NCI-H1694 (cell line): ENCODE measurements around the gene APBB2.
"Not testable (repeated sequence)": the region's sequence is repeated elsewhere in the genome, so short reads cannot be mapped to it uniquely, and the experiment has no call there.

ENCODE experiments used
- DNase-seq: peaks from one replicate; lab custom pipeline; 2025; lab: John Stamatoyannopoulos, UW

APBB2 gene

DNA sequence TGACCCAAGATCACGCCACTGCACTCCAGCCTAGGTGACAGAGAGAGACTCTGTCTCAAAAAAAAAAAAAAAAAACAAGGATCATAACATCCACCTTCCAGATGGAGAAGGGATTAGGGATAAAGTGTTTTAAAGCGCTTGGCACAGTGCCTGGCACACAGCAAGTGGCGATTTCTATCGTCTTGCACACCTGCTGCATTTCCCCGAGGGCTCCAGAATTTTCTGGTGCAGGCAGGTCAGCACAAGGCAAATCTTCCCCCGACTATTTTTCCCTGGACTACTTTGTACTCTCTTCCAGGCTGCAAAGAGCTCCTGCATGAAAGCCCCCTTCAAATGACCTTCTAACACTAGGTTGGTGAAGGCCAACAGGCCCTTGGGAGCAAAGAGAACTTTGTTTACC is 57.3 kb downstream of the APBB2 start:
- no peak for DNase-seq

DNA sequence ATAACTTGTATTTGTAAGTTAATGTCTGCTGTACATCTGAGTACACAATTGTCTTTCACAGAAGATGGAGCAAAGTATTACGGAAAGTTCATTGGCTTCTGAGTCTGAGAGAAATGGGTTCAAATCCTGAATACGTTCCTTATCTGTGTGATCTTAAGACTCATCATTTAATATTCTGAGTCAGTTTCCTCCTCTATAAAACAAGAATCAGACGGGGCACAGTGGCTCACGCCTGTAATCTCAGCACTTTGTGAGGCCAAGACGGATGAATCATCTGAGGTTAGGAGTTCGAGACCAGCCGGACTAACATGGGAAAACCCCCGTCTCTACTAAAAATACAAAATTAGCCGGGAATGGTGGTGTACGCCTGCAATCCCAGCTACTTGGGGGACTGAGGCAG is 57.8 kb downstream of the APBB2 start:
- DNase-seq = no peak

DNA sequence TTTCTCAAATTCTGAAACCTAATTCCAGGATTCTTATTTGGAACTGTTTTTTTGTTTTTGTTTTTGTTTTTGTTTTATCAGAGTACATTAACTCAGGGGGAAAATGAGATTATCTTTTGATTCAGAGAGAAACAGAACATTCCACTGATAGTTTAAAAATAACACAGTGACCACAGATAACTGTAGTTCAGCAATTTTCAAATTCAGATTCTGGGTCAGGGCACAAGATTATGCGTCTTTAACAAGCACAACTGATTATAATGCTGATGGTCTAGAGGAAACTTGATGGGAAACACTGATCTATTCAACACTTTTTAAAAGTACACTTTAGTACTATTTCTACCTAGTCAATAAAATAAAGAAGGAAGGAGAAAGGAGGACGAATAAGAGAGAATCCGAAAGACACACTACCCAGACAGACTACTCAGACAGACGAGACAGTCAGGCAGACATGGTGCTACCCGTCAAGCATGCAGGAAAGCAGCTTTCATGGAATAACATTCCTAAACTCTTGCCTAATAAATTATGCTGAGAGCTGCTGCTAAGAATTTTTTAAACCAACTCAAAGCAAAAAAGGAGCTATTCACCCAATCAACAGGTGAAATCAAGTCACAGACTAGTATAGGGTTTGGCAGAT is 59.0 kb downstream of the APBB2 start:
- no peak for DNase-seq

DNA sequence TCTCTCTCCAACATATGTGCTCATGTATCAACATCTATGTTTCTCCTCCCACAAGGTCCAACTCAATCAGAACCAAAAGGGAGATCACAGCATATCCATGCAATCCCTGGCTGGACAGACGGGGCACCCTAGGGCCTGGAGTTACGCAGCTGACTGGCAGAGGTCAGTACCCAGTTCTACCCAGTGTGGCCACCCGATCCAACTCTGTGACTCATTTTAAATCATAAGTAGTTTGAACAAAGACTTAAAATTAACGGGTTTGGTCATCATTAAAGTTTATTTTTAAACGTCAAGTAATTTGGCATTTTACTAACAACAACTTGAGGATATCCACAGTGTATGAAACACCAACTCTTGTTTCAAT is 59.5 kb downstream of the APBB2 start:
- no peak for DNase-seq

DNA sequence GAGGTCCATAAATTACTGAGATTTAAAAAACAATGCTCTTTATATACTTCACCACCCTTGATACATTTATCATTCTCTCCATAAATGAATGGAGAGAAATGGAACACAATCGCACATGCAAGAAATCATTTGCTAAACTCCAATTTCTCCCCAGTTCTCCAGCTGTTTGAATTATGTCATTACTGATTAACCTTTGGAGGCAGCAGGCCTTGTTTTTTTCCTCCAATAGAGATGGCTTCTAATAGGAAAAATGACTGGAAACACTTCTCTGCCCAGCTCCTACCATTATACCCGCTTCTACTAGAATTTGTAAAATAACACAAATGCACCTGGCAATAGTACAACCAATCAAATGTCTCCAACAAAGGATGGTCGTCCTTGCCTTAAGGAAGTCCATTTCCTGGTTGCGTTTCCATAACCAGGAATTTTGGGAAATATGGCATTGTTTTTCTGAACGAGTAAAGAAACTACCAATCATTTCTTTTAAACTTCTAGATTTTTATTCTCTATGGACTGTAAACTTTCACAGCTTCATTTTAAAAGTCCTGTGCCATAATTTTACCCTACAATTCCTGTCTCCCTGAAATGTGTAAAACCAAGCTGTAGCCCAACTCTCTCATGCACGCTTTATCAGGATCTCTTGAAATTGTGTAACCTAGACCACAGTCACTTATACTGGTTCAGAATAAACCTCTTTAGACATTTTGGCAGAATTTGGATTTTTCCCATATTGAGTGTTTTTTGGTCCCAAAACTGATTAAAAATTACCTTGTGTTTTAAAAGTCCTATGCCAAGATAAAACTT is 60.1 kb downstream of the APBB2 start:
- no peak for DNase-seq

DNA sequence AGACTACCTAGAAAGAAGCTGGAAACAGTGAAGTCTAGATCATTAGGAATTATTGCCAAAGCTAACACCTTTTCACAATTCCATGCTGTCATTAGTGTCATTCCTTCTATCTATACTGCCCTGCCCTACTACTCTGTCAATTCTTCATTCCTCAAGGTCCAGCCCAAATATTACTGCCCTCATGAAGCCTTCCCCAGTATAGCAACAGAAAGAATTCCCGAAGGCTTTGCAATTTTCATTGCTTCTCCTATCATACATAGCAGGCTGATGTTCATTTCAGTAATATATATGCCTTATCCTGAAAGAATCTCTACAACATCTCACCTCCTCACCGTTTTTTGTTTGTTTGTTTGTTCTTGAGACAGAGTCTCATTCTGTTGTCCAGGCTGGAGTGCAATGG is 63.9 kb downstream of the APBB2 start:
- no peak for DNase-seq

DNA sequence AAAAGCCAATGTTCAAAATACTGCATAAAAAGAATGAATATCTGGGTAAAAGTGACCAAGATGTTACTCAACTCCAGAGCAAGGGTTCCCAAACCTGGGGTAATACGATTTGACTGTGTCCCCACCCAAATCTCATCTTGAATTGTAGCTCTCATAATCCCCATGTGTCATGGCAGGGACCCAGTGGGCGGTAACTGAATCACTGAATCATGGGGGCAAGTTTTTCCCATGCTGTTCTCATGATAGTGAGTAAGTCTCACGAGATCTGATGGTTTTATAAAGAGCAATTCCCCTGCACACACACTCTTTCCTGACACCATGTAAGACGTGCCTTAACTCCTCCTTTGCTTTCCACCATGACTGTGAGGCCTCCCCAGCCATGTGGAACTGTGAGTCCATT is 64.8 kb downstream of the APBB2 start:
- DNase-seq = not testable (repeated sequence)

DNA sequence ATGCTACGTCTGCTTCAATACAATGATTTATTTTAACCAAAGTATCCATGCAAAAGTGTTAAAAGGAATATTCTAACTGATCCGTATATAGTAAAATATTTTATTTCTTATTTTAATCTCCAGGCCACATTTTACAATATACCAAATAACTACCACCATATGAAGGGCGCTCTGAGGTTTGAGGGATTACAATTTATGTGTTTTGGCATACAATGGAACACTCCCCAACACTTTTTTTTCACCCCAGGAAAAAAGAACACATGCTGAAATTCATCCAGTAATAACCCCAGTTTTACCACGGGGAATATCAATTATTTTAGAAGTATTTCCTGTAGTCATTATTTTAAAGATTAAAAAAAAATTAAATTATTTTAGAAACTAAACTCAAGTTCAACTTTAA is 65.4 kb downstream of the APBB2 start:
- DNase-seq = no peak

DNA sequence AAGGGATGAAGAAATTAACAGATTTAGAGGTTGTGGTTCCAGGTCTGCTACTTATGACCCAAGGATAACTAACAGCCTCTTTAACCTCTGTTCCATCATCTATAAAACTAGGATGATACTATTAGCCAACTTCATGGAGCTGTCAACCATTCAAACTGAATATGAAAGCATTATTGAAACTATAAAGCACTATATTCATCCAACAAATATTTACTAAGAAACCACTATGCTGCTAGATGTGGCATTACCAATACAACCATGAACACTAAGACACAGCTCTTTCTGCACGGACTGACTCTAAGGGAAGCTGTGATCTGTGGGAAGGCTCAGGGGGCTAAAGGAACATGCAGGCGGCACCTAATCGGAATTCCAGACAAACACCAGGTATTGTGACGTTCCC is 66.0 kb downstream of the APBB2 start:
- no peak for DNase-seq

DNA sequence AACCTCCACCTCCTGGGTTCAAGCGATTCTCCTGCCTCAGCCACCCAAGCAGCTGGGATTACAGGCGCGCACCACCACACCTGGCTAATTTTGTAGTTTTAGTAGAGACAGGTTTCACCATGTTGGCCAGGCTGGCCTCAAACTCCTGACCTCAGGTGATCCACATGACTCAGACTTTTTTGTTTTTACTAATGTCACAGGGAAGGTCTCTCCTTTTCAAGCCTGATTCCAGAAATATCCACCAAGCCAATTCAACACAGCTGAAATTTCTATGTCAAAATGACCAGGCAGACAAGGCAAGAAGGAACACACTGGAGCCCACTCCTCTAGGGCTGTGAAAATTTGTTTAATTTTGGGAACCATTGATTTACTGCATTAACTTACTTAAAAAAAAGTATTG is 66.8 kb downstream of the APBB2 start:
- not testable (repeated sequence) for DNase-seq

DNA sequence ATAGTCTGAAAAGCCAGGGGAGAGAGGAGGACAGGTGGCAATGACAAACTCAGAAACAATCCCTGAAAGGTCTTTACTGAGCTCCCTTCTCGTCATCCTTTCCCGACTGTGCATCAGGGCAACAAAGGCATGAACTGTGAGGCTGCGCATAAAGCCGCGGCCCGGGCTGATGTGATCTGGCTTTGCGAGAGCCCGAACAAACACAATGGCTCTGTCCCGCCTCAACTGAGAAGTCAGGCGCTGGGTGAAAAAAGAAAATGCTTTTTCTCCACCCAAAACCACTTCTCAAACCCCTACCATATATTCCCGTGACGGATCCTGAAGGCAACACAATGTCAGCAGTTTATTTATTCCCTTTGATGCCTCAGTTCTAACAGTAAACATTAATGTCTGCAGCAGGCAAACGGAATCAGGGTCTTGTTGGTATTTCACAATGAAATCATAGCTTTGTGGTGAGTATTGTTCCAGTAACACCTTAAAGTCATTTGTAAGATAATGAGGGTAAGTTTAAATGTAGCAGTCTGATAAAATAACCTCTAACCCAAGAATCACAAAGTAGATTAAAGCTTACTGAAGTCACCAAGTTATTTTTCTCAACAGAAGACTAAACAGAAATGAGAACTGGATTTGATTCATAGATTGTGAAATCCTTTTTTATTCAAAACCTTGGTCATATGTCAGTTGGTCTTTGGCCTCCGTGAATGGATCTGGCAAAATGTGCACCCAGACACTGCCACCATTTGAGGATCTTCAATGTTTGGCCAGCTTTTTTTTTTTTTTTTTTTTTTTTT is 67.4 kb downstream of the APBB2 start:
- DNase-seq = no peak

DNA sequence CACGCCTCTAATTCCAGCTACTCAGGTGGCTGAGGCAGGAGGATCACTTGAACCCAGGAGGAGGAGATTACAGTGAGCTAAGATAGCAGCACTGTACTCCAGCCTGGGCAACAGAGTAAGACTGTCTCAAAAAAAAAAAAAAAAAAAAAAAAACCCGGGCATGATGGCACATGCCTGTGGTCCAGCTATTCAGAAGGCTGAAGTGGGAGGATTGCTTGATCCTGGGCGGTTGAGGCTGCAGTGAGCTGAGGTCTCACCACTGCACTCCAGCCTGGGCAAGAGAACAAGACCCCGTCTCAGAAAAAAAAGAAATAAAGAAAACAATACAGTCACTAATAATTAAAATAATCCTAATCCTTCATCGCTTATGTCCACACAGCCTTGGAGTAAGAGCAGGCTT is 68.1 kb downstream of the APBB2 start:
- no peak for DNase-seq

DNA sequence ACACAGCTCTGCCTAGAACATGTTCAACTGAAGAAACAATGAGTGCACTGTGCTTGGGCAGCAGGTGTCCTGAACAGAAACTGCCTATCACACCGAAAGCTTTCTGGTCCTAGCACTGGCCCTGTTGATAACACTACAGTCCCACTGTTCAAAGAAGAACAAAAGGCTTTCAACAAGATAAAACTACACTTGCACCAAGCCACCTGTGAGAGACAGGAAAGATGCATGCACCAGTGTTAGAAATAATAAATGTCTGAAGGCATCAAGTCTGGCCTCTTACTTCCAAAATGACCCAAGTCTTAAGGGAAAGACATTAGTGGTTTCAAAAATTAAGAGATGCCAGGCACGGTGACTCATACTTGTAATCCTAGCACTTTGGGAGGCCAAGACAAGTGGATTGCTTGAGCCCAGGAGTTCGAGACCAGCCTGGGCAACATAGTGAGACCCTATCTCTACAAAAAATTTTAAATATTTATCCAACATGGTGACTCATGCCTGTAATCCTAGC is 68.7 kb downstream of the APBB2 start:
- no peak for DNase-seq

DNA sequence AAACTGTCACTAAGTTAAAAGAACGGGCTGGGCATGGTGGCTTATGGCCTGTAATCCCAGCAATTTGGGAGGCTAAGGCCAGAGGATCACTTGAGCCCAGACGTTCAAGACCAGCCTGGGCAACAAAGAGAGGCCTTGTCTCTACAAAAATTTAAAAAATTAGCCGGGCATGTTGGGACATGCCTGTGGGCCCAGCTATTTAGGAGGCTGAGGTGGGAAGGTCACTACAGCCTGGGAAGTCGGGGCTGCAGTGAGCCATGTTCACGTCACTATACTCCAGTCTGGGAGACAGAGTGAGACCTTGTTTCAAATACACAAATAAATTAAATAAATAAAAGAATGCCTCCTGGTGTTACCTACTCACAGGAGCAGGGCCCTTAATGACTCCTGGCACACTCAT is 69.5 kb downstream of the APBB2 start:
- no peak for DNase-seq

DNA sequence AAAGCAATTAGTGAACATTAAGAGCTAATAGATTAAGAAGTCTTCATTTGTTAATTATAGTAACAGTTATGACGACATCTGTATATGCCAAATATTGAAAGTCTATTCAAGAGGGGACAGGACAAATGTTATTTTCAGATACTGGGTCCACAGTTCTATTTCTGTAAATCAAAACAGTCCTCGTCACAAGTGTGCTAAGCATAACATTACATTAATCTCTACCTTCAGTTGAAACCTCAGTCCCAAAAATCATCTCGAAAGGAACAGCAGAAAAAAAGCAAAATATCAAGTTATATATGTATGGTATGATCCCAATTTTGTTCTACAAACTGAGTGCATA is 70.3 kb downstream of the APBB2 start:
- no peak for DNase-seq

DNA sequence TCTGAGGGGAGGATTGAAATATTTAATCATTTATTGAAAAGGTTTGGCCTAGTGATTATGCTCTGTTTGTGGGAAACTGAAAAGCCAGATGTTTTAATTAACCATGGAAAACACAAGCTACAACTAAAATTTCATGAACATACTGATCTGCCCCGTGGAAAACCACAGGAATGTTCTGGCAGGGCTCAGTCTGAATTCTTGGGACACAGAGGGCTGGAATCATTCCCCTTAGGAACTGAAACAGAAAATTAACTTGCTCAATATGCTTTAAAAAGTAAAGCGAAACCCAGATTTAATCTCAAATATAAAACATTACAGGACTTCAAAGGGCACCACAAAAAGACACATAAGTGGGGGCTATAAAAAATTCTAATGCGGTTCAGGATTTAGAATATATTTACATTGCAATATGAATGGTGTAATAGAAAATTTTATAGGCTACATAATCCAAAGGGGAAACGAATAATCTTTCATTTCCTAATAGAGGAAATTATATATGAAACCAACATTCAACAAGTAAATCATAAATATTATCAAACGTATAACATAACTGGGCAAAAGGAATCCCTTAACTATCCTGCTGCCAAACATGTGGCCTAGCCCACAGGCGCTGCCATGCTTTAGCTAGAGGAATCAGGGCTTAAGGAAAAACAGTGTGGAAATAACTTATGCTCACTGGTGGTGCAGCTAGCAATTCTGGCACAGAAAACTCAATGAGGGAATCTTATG is 70.9 kb downstream of the APBB2 start:
- no peak for DNase-seq

DNA sequence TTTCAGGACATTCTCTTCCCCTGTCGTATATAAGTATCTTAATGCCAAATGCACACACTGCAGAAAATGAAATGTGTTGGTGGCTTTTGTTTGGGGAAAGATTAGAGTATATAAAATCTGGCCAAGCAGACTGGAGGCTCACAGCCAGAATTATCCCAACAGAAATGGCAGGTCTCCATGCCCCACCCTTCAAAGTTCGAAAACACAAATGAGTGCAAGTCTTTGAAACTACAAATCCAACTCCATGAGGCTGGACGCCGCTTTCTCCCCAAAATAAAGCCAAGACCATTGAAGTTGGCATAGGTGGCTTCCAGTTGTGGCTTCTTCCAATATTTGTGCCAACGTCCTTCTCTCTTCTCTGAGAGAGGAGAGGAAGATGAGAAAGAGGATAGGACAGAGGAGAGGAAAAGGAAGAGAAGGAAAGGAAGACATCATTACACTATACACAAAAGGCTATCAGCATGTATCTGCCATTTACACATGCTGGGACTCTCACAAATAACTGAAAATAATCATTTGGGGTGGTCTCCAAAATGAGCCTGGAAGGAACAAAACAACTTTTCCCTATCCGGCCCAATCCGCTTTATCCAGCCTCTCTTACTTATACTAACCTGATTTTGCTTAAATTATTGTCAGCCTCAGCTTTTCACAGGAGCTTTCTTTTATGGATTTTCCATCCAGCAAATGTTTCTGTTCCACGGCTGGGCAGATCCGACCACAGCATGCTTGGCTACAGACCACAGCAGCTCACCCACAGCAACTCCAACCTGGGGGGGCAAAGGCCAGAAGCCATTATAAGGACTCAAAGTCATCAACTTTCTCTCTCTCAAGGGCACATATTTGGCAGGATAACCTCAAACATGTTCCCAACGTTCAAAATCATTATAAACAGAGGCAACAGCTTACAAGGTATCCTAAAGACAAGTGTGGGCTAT is 71.7 kb downstream of the APBB2 start:
- DNase-seq = no peak

DNA sequence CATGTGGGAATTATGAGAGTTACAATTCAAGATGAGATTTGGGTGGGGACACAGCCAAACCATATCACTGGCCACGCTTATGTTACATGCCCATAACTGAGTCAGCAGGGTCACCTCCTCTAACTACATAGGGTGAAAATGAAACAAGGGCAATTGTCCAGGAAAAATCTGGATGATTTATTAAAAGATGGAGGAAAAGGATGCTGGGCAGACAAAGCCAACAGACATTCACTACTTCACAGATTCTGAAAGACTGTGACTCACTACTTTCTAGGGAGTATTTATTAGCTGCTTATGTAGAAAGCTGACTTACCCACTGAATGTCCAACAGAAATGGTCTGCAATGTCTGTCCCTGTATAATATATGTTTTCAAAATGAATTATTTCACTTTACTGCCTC is 72.4 kb downstream of the APBB2 start:
- no peak for DNase-seq

DNA sequence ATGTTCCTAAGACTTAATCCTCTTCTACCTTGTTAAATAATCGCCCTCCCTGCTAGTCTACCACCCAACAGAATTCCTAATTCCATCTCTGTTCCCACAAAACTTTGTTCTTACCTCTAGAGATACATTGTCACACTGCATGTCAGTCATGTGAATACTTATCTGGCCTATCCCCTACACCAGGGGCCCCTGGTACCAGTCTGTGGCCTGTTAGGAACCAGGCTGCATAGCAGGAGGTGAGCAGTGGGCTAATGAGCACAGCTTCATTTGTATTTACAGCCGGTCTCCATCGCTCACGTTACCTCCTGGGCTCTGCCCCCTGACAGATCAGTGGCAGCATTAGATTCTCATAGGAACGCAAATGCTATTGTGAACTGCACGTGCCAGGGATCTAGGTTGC is 73.9 kb downstream of the APBB2 start:
- DNase-seq = no peak

DNA sequence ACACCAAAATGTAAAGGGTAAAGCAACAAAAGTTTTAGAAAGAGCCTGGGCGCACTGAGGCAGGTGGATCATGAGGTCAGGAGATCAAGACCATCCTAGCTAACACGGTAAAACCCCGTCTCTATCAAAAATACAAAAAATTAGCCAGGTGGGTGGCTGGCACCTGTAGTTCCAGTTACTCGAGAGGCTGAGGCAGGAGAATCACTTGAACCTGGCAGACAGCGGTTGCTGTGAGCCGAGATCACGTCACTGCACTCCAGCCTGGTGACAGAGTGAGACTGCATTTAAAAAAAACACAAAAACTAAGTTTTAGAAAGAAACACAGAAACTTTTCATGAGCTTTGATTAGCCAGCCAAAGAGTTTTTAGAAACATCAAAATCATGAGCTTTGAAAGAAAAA is 76.5 kb downstream of the APBB2 start:
- no peak for DNase-seq

DNA sequence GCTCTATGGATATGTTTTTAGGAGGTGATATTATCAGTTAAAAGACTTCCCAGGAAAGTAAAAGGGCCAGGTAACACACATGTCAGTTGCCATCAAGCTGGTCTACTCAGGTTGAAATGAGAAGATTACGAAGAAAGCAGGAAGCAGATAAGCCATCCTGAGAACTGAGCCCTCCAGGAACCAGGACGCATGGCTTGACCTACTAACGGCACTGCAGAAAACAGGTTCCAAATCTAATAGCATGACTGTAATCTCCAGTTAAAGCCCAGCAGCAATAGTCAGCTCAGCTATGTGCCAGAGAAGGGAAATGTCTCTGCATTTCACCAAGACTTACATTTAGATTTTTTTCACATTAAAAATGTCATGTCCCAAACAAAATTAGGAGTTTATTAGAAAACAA is 77.9 kb downstream of the APBB2 start:
- DNase-seq = no peak
